NT2/D1 (cell line): ENCODE data around the gene ASPA.
"Not testable (repeated sequence)": the region's sequence is repeated elsewhere in the genome, so short reads cannot be mapped to it uniquely, and the experiment has no call there.

Source experiments
- DNase-seq: peaks from one replicate; pipeline ENCODE4 v3.0.0-alpha.2; 2011; ENCODE audit warnings: low read depth, low spot score
- H3K27me3 ChIP-seq: 2 replicates; pipeline ENCODE4 v1.6.0; 2011; ENCODE audit warnings: mild to moderate bottlenecking; ENCODE audit not compliant: insufficient read length, insufficient read depth
- H3K36me3 ChIP-seq: 2 replicates; pipeline ENCODE4 v1.6.1; 2011; ENCODE audit warnings: mild to moderate bottlenecking, low read length, mixed read lengths; ENCODE audit not compliant: insufficient read depth, insufficient read length
- H3K4me1 ChIP-seq: 2 replicates; pipeline ENCODE4 v1.5.1; 2011; ENCODE audit not compliant: insufficient read depth, insufficient read length
- H3K4me3 ChIP-seq: 2 replicates; pipeline ENCODE4 v1.5.1; 2011; ENCODE audit warnings: low read depth; ENCODE audit not compliant: insufficient read length
- H3K9ac ChIP-seq: 2 replicates; pipeline ENCODE4 v1.6.0; 2011; ENCODE audit warnings: low read depth; ENCODE audit not compliant: insufficient read length
- H3K9me3 ChIP-seq: 2 replicates; pipeline ENCODE4 v1.5.1; 2011; ENCODE audit warnings: mild to moderate bottlenecking, low read length; ENCODE audit not compliant: insufficient read depth
- SUZ12 ChIP-seq: IDR thresholded peaks from 2 replicates; pipeline ENCODE4 v1.6.1; 2011; ENCODE audit not compliant: insufficient read length, insufficient read depth; ENCODE audit errors: extremely low read depth
- YY1 ChIP-seq: IDR thresholded peaks from 2 replicates; pipeline ENCODE4 v1.6.1; 2011; ENCODE audit not compliant: insufficient read length, insufficient read depth
- ZNF274 ChIP-seq: IDR thresholded peaks from 2 replicates; pipeline ENCODE4 v1.6.1; 2011; ENCODE audit warnings: mild to moderate bottlenecking, low read depth, low read length

The ASPA gene

DNA sequence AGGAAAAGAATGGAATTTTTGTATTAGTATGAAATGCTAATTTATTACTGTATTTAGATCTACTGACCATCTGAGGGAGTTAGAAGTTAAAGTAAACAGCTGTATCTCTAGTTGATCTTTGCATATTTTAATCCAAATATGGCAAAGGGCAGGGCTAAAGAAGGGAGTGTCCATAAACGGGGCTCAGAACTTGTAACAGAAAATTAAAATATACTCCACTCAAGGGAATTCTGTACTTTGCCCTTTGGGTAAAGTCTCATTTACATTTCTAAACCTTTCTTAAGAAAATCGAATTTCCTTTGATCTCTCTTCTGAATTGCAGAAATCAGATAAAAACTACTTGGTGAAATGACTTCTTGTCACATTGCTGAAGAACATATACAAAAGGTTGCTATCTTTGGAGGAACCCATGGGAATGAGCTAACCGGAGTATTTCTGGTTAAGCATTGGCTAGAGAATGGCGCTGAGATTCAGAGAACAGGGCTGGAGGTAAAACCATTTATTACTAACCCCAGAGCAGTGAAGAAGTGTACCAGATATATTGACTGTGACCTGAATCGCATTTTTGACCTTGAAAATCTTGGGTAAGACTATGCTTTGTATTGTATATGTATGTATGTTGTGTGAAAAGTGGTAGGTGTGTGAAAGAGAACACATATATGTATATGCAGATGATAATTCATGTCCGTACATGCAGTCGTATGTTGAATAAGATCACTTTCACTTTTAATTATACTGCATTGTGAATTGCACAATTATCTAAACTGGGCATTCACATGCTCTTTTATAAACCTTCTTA, at the start of gene ASPA:
Gene ASPA, plus strand, starts transcription at position 186 of the 799 bp plus-strand sequence. Its CDS starts 163 bp downstream, at position 349.
- no peak for DNase-seq
- Histone ChIP-seq H3K9me3 (no peaks in the 10 kb centered on the region), H3K4me3 (no peak within 1 kb of the TSS), H3K9ac (no peak within 1 kb of the TSS), H3K4me1 (no peaks in the 10 kb centered on the region), H3K36me3 (no peaks in the 10 kb centered on the region), H3K27me3 (no peaks in the 10 kb centered on the region)
- TF ChIP-seq SUZ12: no peak
- no peak for TF ChIP-seq ZNF274
- TF ChIP-seq YY1: no peak

DNA sequence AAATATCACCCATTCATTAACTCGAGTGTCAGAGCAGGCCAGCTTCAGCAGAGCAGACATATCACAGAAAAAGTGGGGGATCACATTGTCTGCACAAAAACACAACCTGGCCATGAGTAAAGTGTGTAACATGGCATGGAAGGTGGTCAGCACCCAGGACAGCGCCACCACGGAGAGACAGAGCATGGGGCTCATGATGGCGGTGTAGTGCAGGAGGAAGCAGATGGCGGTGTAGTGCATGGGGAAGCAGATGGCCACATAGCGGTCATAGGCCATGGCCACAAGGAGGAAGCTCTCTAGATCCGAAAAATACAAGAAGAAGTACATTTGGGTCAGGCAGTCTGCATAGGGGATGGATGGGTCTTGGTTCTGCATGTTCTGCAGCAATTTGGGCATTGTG, 42.6 kb upstream of the ASPA start:
- DNase-seq: peak; percentile 0
- H3K9me3 ChIP-seq, H3K4me1 ChIP-seq, H3K36me3 ChIP-seq, H3K9ac ChIP-seq, H3K4me3 ChIP-seq, H3K27me3 ChIP-seq: not testable (repeated sequence)

DNA sequence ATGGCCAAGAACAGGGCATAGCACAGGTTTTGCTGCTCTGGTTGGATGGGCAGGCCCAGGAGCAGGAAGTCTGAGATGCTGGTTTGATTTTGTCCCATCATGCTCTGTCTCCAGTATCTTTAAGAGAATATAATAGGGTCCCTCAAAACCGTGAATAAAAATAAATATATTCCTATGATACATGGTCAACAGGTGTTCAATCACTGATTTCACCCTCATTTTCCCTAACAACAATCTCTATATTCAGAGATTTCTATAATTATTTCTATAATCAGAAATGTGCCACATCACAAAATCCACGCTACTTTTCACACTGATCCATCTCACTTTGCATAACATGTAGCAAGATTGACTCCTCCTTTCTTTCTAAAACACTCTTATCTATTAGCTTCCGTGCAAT, 42.1 kb upstream of the ASPA start, which contains the start of gene OR1E2:
Gene OR1E2, minus strand, starts transcription at position 101 of the 400 bp plus-strand sequence. Its CDS starts 0 bp downstream, at position 101.
- no peaks in the 10 kb centered on the region for H3K4me1 ChIP-seq
- H3K9ac ChIP-seq: no peak within 1 kb of the TSS
- no peak within 1 kb of the TSS for H3K4me3 ChIP-seq
- no peak for TF ChIP-seq YY1
- no peak for TF ChIP-seq ZNF274
- TF ChIP-seq SUZ12: no peak
- H3K27me3 ChIP-seq: no peaks in the 10 kb centered on the region
- no peak for DNase-seq
- no peaks in the 10 kb centered on the region for H3K9me3 ChIP-seq
- H3K36me3 ChIP-seq: no peaks in the 10 kb centered on the region

DNA sequence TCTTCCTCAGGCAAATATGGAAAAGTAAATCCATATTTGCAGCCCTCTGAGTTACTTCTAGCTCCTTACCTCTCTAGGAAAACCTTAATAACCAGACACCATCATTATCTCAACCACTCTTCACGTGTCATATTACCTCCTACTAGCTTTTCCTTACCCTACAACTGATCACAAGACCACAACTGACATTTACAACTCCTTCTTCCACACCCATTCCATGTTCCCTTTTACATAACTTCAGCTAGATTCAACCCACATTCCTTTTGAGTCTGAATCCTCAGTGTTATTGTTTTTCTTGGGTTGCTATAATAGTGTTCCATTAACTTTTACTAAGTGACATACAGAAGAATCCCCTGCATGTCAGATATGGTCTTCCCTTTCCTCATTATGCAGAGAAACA, 37.4 kb upstream of the ASPA start:
- DNase-seq: no peak
- Histone ChIP-seq H3K4me1 (no peaks in the 10 kb centered on the region), H3K9me3 (no peaks in the 10 kb centered on the region), H3K27me3 (no peaks in the 10 kb centered on the region), H3K4me3 (no peak overlapping the region), H3K9ac (no peak overlapping the region), H3K36me3 (no peaks in the 10 kb centered on the region)
- no peak for TF ChIP-seq ZNF274
- TF ChIP-seq SUZ12: no peak
- no peak for TF ChIP-seq YY1

DNA sequence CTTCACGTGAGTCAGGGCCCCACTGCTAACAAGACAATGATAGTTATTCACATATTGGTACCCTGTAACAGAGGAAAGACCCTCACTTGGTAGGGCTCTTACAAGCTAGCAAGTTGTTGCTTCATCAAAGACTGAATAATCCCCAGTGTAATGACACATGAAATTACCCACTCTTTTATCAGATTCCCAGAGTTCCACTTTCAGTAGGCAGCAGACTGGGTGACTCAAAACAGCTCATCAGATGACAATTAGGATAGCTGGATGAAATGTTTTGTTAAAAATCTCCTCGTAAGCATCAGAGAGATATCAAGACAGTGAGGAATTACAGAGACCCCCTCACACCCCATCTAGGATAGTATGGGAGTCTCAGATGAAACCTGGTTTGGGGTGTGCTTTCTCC, 35.3 kb upstream of the ASPA start:
- Histone ChIP-seq H3K27me3 (no peaks in the 10 kb centered on the region), H3K4me1 (no peaks in the 10 kb centered on the region), H3K9ac (no peak overlapping the region), H3K36me3 (no peaks in the 10 kb centered on the region), H3K9me3 (no peaks in the 10 kb centered on the region), H3K4me3 (no peak overlapping the region)
- DNase-seq: no peak
- TF ChIP-seq YY1: no peak

DNA sequence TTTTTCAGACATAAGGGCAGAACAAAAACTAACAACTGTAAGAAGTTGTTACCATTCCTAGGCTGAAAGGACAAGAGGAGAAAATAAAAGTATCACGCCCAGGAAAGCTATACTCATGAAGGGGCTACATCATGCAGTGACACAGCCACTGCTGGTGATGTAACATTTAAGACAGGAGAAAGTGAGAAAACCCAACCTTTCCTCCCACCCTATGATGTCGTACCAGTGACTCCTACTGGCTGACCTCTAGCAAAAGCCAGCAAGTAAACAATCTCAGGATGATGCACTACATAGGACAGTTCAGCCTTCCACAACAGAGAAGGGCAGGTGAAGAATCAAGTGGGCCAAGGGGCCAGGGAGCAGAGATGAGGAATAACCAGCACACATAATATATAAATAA, 28.2 kb upstream of the ASPA start:
- peak; percentile 18 for DNase-seq
- no peaks in the 10 kb centered on the region for H3K36me3 ChIP-seq
- H3K27me3 ChIP-seq: no peaks in the 10 kb centered on the region
- TF ChIP-seq YY1 (no peak), SUZ12 (no peak), ZNF274 (no peak)
- no peaks in the 10 kb centered on the region for H3K9me3 ChIP-seq
- H3K9ac ChIP-seq: no peak overlapping the region
- H3K4me1 ChIP-seq: no peaks in the 10 kb centered on the region
- H3K4me3 ChIP-seq: no peak overlapping the region

DNA sequence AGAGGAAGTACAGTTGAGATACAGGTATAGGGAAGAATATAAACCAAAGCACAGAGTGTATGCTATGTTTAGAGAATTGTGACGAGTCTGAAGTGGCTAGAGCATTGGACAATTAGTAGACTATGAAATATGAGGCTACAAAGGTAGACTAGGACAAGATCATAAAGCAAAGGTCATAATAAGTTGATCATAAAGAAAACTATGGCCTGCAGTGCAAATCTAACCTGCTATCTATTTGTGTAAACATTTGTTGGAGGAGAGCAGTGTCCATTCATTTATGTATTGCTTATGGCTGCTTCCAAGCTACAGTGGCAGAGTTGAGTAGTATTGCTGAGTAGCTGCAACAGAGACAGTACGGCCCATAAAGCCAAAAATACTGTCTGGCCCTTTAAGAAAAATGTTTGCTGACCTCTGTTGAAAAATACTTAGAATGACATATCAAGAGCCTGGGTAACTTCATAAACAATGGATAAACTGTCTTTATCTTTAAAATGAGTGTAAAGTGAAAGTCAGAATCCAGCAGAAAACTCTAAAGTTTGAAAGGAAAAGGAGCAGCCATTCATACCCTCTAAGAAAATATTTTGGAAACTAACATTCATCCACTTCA, 27.6 kb upstream of the ASPA start:
- H3K4me1 ChIP-seq: no peaks in the 10 kb centered on the region
- H3K9me3 ChIP-seq: no peaks in the 10 kb centered on the region
- H3K36me3 ChIP-seq: no peaks in the 10 kb centered on the region
- TF ChIP-seq SUZ12: no peak
- no peak for TF ChIP-seq ZNF274
- TF ChIP-seq YY1: no peak
- no peak overlapping the region for H3K9ac ChIP-seq
- no peak for DNase-seq
- no peaks in the 10 kb centered on the region for H3K27me3 ChIP-seq
- no peak overlapping the region for H3K4me3 ChIP-seq

DNA sequence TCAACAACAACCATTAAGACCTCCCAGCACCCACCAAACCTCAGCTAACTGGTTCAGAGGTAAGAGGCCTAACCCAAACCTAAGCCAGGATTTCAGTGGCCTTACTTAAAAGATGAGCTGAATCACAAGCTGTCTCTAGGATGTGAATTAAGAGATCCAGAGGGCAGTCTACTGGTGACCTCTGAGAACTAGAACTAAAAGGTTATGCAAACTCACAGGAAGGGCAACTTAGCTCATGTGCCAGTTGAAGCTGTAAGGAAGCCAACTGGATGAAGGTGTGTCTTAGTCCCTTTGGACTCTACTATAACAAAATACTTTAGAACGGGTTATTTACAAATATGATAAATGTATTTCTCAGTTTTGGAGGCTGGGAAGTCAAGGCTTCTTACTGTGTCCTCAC, 9.4 kb upstream of the ASPA start:
- H3K9me3 ChIP-seq, H3K27me3 ChIP-seq, DNase-seq, H3K36me3 ChIP-seq, H3K4me3 ChIP-seq, H3K9ac ChIP-seq, H3K4me1 ChIP-seq: not testable (repeated sequence)
